GM12801 (cell line): Measurements from ENCODE around the gene ASAP2.

Experiments
- TF ChIP-seq, protein P1 (sequence below): IDR thresholded peaks from one replicate; pipeline ENCODE4 v1.5.1; 2011; ENCODE audit warnings: control low read depth; ENCODE audit not compliant: insufficient read length; ENCODE audit errors: extremely low read depth

ASAP2 gene

DNA sequence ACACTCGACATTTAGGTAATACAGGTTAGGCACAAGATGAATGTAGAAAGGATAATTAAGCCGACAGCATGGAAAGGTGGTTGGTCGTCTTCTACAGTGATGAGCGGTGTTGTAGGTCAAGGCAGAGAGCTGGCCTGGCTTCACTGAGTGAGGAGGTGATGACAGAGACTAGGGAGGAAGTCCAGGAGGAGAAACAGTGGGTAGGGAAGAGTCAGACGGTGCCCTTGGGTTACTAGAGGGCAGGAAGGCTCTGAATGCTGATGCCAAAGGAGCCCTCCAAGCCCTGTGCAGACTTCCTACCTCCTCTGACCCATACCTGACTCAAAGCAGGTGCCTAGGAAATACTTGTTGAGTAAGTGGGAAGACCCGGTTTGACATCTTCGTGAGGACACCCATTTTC lies 116.0 kb downstream of the ASAP2 start:
- TF ChIP-seq, protein P1, sequence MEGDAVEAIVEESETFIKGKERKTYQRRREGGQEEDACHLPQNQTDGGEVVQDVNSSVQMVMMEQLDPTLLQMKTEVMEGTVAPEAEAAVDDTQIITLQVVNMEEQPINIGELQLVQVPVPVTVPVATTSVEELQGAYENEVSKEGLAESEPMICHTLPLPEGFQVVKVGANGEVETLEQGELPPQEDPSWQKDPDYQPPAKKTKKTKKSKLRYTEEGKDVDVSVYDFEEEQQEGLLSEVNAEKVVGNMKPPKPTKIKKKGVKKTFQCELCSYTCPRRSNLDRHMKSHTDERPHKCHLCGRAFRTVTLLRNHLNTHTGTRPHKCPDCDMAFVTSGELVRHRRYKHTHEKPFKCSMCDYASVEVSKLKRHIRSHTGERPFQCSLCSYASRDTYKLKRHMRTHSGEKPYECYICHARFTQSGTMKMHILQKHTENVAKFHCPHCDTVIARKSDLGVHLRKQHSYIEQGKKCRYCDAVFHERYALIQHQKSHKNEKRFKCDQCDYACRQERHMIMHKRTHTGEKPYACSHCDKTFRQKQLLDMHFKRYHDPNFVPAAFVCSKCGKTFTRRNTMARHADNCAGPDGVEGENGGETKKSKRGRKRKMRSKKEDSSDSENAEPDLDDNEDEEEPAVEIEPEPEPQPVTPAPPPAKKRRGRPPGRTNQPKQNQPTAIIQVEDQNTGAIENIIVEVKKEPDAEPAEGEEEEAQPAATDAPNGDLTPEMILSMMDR, result no peak

DNA sequence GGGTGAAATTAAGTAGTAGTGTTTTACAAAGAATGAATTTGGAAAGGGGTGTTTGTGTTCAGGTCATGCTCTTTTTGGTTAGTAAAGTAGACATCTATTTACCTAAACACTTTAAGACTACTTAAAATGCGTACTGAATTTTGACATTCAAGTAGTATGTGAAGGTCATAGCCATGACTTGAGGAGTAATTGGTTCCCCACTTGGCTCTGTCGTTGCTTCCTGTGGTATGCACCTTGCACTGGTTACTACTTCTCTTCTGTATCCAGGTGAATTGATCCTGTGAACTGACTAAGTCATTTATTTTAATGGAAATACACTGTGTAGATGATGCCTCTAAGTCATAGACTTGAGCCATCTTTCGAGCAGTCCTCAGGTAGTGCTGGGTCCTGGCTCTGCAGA lies 118.8 kb downstream of the ASAP2 start:
- TF ChIP-seq, protein P1, result no peak

DNA sequence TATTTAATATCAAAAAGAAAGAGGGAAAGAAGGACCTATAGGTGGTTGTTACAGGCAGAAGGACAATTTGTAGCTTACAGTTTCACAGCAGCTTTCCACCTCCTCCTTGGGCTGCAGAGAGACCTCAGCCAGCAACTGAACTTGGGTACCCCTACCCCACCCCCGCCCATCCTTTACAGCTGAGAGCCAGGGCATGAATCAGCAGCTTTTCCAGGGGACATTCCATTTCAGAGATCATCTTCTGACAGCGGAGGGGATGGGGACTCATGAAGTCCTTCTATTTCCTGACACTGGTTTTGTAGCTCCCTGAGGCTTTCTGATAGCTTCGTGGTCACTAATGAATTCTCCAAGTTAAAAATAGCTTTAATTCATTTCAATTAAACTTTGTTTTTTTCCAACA lies 120.4 kb downstream of the ASAP2 start:
- TF ChIP-seq, protein P1, result no peak

DNA sequence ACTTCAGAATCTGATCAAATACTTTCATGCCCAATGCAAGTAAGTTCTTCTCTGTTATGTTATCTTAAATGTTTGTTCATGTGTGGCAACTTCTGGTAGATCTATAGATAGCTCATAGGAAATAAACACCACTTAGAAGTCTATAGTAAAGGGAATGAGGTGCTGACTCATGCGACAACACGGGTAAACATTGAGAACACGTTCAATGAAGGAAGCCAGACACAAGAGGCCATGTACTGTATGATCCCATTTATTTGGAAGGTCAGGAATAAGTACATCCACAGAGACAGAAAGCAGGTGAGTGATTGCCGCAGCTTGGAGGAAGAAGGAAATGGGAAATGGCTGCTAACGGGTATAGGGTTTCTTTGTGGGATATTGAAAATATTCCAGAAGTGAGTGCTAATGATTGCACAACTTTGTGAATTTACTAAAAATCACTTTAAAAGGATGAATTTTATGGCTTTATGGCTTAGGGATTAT lies 121.3 kb downstream of the ASAP2 start:
- TF ChIP-seq, protein P1, result no peak

DNA sequence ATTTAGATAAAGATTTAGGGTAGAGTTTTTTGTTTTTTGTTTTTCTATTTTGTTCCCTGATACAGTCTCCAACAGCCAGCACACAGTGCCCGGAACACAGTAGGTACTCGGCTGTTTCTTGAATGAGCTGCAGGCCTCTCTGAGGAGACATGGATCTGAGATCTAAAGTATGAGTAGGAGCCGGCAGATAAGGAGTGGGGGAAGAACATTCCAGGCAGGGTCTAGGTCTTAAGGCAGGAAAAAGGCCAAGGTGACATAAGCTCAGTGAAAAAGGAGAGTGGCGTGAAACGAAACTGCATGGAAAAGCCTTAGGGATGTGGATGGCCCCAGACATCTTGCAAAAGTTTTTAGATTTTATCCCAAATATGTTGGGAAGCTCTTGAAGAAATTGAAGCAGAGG lies 122.3 kb downstream of the ASAP2 start:
- TF ChIP-seq, protein P1, result no peak

DNA sequence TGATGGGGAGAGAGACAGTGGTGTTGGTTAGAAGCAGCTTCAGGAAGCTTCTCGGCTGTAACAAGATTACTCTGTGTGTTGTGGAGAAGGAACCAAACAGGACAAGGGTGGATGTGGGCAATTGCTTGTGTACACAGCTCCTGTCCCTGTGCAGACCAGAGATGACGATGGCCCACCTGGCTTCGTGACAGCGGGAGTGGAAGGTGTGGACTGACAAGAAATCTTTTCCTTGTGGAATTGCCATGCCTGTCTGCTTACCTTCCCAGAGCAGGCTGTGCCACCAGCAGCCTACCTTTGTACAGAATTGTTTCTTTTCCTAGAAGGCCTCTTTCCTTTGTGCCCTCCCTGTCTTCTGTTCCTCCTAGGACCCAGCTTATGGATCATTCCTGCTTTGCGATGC lies 122.9 kb downstream of the ASAP2 start:
- TF ChIP-seq, protein P1, result no peak

DNA sequence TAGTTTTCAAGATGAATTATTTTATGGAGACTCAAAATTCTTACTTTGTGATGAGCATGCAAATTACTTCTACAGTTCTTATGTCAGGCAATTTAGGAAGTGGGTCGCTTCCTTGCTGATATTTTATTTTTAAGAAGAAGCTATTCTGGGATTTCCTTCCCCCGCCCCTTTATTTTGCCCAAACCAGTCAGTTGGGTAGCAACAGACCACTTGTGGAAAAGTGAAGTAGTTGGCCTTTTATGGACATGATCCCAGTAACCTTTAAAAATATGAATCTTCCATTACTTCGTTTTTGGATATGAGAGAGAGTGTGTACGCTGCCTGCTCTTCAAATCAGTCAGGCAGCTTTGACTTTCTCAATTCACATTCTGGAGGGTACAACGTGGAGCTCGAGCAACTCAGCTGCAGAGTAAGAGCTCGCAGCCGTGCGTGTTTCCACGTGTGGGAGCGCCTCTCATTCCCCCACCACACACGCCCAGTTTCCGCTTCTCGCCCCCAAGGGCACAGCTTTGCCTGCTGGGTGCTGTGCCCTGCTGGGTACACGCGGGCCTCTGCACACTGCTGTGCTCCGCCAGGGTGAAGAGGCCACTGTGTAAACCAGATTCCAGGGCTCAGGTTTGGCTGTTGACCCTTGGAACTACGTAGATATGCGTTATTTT lies 124.1 kb downstream of the ASAP2 start:
- TF ChIP-seq, protein P1, result no peak

DNA sequence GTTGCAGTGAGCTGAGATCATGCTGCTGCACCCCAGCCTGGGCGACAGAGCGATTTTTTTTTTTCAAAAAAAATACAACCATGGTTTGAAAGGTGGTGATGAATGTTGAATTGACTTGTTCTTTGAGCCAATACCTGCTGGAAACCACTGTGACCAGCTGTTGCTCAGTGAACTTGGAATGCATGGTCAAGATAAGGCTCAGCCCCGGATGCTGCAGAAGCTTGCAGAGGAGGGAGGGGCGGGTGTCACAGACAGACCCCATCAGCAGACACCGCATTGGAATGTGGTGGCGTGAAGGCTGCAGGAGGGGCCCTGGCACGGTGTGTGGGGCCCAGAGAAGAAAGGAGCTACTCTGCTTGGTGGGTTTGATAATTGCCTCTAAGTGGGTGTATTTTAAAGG lies 125.1 kb downstream of the ASAP2 start:
- TF ChIP-seq, protein P1, result no peak
